K562 (cell line): ENCODE measurements around the gene BMP6. TPM values are rescaled to one million over a fixed set of nuclear protein-coding genes. Genes with fewer than 3 reads are reported as not detected.

Experiments
- ATAC-seq: fragments of 200-7000 bp; cut with Tn5 transposase; 3 replicates; pipeline ENCODE4 v1.9.1; 2020; ENCODE audit warnings: moderate library complexity
- BruUV-seq: library from RNA; stranded (reverse); fragments of 400-500 nt; replicated peaks from 2 replicates; lab custom pipeline; 2021; lab: Mats Ljungman, UMichigan
- CTCF ChIA-PET: fragments of 300-600 bp; formaldehyde crosslinking; extraction: SDS; loops from one replicate; lab custom pipeline; 2021; ENCODE audit warnings: low intra/inter-chr PET ratio; lab: Yijun Ruan, JAX
- POLR2A ChIA-PET: fragments of 300-600, 350-650 bp; sonication (Branson Sonifier 250); formaldehyde crosslinking; extraction: SDS; loops from one replicate; lab custom pipeline; 2021; ENCODE audit warnings: antibody characterized with exemption, inconsistent platforms; lab: Yijun Ruan, JAX
- DNase-seq, 4 experiments: peaks; one replicate each; pipeline versions ENCODE4 v3.0.0 to v3.0.0-alpha.2; 2011 to 2018; ENCODE audit warnings: low spot score in 3 of 4, mixed read lengths in 3 of 4; ENCODE audit errors: extremely low read depth in 1 of 4
- FAIRE-seq: peaks from 2 replicates; lab custom pipeline; 2011; peaks lifted over from hg19 to GRCh38; lab: Jason Lieb, UNC
- H2AFZ ChIP-seq: 2 replicates; pipeline ENCODE4 v1.6.0; 2011; ENCODE audit warnings: low read depth, low read length, control low read depth, inconsistent platforms
- H3K27ac ChIP-seq: fragments of 200-600 bp; 3 replicates; pipeline ENCODE4 v1.8.0; 2011; ENCODE audit warnings: low read depth, mild to moderate bottlenecking, control low read depth, inconsistent platforms, low read length, moderate library complexity, mixed read lengths; ENCODE audit errors: extremely low read depth
- H3K27me3 ChIP-seq, 2 experiments: fragments of 300-600 bp in 1 of 2; 2 replicates in 1 of 2; 3 replicates in 1 of 2; pipeline versions ENCODE4 v1.6.0 to v1.8.0; 2011; ENCODE audit warnings: inconsistent platforms in 2 of 2, low read length in 2 of 2, mild to moderate bottlenecking in 1 of 2, mixed read lengths in 1 of 2, moderate library complexity in 1 of 2; ENCODE audit not compliant: control insufficient read depth in 2 of 2, insufficient read depth in 2 of 2
- H3K36me3 ChIP-seq: fragments of 300-600 bp; 3 replicates; pipeline ENCODE4 v1.8.0; 2011; ENCODE audit warnings: mild to moderate bottlenecking, low read length, inconsistent platforms; ENCODE audit not compliant: control insufficient read depth, insufficient read depth
- H3K4me1 ChIP-seq, 2 experiments: fragments of 200-600 bp in 1 of 2; replicated peaks in 1 of 2; 2 replicates in 1 of 2; 3 replicates in 1 of 2; pipeline versions ENCODE4 v1.5.1 to v1.8.0; 2011; ENCODE audit warnings: inconsistent platforms in 2 of 2, low read length in 2 of 2, mild to moderate bottlenecking in 1 of 2, mixed read lengths in 1 of 2, moderate library complexity in 1 of 2; ENCODE audit not compliant: control insufficient read depth in 2 of 2, insufficient read depth in 2 of 2
- H3K4me2 ChIP-seq: 2 replicates; pipeline ENCODE4 v1.6.1; 2011; ENCODE audit warnings: low read length, control low read depth, inconsistent platforms, mixed read lengths; ENCODE audit not compliant: insufficient read depth
- H3K4me3 ChIP-seq: fragments of 200-600 bp; sonication (generic), shearing (Covaris generic); 2 replicates; pipeline ENCODE4 v1.5.1; 2016; ENCODE audit warnings: control low read depth, inconsistent platforms
- H3K79me2 ChIP-seq: fragments of 200-600 bp; 3 replicates; pipeline ENCODE4 v1.8.0; 2011; ENCODE audit warnings: low read length, inconsistent platforms; ENCODE audit not compliant: control insufficient read depth, insufficient read depth
- H3K9ac ChIP-seq, 2 experiments: 2 replicates each; pipeline versions ENCODE4 v1.6.0 to v1.6.1; 2011; ENCODE audit warnings: low read depth in 2 of 2, low read length in 2 of 2, control low read depth in 1 of 2, inconsistent platforms in 1 of 2, mild to moderate bottlenecking in 1 of 2, mixed read lengths in 1 of 2; ENCODE audit not compliant: insufficient read depth in 1 of 2
- H3K9me1 ChIP-seq: one replicate; pipeline ENCODE4 v1.6.0; 2011; ENCODE audit warnings: inconsistent platforms, mild to moderate bottlenecking, low read length, moderate library complexity; ENCODE audit not compliant: control insufficient read depth, insufficient read depth
- H3K9me3 ChIP-seq: replicated peaks from 2 replicates; pipeline ENCODE4 v1.5.1; 2011; ENCODE audit warnings: low read depth, low read length, inconsistent platforms; ENCODE audit not compliant: control insufficient read depth, insufficient read depth
- H4K20me1 ChIP-seq: replicated peaks from 2 replicates; pipeline ENCODE4 v1.6.1; 2011; ENCODE audit warnings: low read length, inconsistent platforms, mixed read lengths; ENCODE audit not compliant: control insufficient read depth, insufficient read depth
- CBFA2T3 ChIP-seq: fragments of 450-650 bp; IDR thresholded peaks from 2 replicates; pipeline ENCODE4 v1.6.1; 2017
- ZBTB2 ChIP-seq: fragments of 450-650 bp; IDR thresholded peaks from 2 replicates; pipeline ENCODE4 v1.6.1; 2016; ENCODE audit warnings: antibody characterized with exemption
- WGBS: fragments of 100-300 bp; shearing (Covaris generic); methylation state at CpG from one replicate; pipeline ENCODE4 v1.1.6; 2016; ENCODE audit warnings: low coverage, mixed read lengths; ENCODE audit not compliant: insufficient coverage; ENCODE audit errors: missing lambda C conversion rate; 5-methylcytosine and 5-hydroxymethylcytosine counted together
- in situ Hi-C: fragments of 300-500 bp; cut with MboI; formaldehyde crosslinking; loops from 4 replicates; pipeline ENCODE4 v1.15.0; 2018; ENCODE audit warnings: inconsistent platforms, mixed read lengths
- intact Hi-C: fragments of 100-400 bp; cut with micrococcal nuclease; formaldehyde crosslinking; loops from 2 replicates; pipeline ENCODE4 v1.14.2; 2022
- polyA plus RNA-seq, 8 experiments: library from polyadenylated mRNA; depleted of rRNA in 4 of 8; stranded (reverse) in 5 of 8; unstranded in 3 of 8; fragments of >200 nt; fragmentation: Nextera tagmentation in 2 of 8; fragmentation: Illumina TruSeq in 1 of 8; extraction: Ambion mirVana in 2 of 8; extraction: Trizol in 1 of 8; gene quantifications; 2 replicates each; pipeline versions ENCODE4 v1.2.1 to v1.2.3, GENCODE V29; 2011 to 2014; ENCODE audit warnings: inconsistent platforms in 1 of 8, missing spikeins in 1 of 8
- total RNA-seq, 7 experiments: library from RNA; depleted of rRNA in 6 of 7; stranded (reverse); fragments of >200 nt in 6 of 7; fragmentation: Illumina TruSeq in 2 of 7; extraction: Trizol in 2 of 7; gene quantifications; 2 replicates each; pipeline versions ENCODE4 v1.2.1 to v1.2.3, GENCODE V29; 2011 to 2021; ENCODE audit warnings: low replicate concordance in 1 of 7
- TF ChIP-seq, protein P1 (sequence below): sonication (generic); formaldehyde crosslinking; IDR thresholded peaks from 2 replicates; pipeline ENCODE4 v1.8.0; 2022; ENCODE audit warnings: missing genetic modification reagents, mild to moderate bottlenecking, borderline replicate concordance
- TF ChIP-seq, protein P2 (sequence below): fragments of 250-450 bp; sonication (Bioruptor Pico); IDR thresholded peaks from 2 replicates; pipeline ENCODE4 v1.9.0; 2021; ENCODE audit warnings: mild to moderate bottlenecking

Gene BMP6
- total and polyA plus RNA-seq, 9 of the 15 experiments (the other 6 are each of a cell fraction or from before 2014, with no cell fraction given) = 0.01 to 0.13 (median 0.06) TPM; not detected in 3

DNA sequence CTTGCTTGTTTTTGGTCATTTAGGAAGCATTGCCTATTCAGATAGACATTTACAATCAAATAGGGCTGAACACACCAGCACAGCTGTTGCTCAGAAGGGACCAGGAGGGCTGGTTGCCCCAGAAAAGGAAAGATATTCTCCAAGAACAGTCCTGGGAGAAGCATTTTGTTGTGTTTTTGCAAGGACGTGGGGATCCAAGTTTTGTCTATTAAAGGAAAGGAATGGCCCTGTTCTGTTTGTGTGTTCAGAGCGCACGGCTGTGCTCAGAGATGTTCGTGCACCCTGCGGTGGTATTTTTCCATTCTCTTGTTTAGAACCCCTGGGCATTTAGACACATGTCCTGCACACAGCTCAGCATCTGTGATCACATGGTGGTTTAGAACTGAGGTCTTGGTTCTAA, 102.2 kb downstream of the BMP6 start:
- H3K9me3 ChIP-seq = no peaks in the 10 kb centered on the region
- DNase-seq (no peak), FAIRE-seq (no peak), ATAC-seq (no peak)
- WGBS = 0% methylated on average over 5 of the region's 5 CpGs
- H3K4me2 ChIP-seq = no peak overlapping the region
- CTCF ChIA-PET = no interaction called here
- no peaks in the 10 kb centered on the region for H3K79me2 ChIP-seq
- POLR2A ChIA-PET = no interaction called here
- no peak for TF ChIP-seq ZBTB2
- TF ChIP-seq, protein P1, sequence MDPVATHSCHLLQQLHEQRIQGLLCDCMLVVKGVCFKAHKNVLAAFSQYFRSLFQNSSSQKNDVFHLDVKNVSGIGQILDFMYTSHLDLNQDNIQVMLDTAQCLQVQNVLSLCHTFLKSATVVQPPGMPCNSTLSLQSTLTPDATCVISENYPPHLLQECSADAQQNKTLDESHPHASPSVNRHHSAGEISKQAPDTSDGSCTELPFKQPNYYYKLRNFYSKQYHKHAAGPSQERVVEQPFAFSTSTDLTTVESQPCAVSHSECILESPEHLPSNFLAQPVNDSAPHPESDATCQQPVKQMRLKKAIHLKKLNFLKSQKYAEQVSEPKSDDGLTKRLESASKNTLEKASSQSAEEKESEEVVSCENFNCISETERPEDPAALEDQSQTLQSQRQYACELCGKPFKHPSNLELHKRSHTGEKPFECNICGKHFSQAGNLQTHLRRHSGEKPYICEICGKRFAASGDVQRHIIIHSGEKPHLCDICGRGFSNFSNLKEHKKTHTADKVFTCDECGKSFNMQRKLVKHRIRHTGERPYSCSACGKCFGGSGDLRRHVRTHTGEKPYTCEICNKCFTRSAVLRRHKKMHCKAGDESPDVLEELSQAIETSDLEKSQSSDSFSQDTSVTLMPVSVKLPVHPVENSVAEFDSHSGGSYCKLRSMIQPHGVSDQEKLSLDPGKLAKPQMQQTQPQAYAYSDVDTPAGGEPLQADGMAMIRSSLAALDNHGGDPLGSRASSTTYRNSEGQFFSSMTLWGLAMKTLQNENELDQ (CRISPR knock-in tag) = no peak
- TF ChIP-seq CBFA2T3 = no peak
- TF ChIP-seq, protein P2, sequence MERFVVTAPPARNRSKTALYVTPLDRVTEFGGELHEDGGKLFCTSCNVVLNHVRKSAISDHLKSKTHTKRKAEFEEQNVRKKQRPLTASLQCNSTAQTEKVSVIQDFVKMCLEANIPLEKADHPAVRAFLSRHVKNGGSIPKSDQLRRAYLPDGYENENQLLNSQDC (CRISPR knock-in tag) = no peak
- peaks cover 3% of the 10 kb centered on the region; the same call in 1 of the 2 replicates for H4K20me1 ChIP-seq
- no peak overlapping the region for H2AFZ ChIP-seq
- BruUV-seq = no TSS peak
- H3K27ac ChIP-seq = no peak overlapping the region
- intact Hi-C loops = no loop called here
- H3K4me3 ChIP-seq = no peak overlapping the region
- no peaks in the 10 kb centered on the region for H3K4me1 ChIP-seq
- in situ Hi-C loops = no loop called here
- H3K27me3 ChIP-seq = peaks cover 41 to 70% of the 10 kb centered on the region in 2 experiments
- no peaks in the 10 kb centered on the region for H3K9me1 ChIP-seq
- H3K9ac ChIP-seq = no peak overlapping the region
- H3K36me3 ChIP-seq = no peaks in the 10 kb centered on the region
